ENCODE results near the gene GPR107. TPM values are rescaled to one million over a fixed set of nuclear protein-coding genes. Genes with fewer than 3 reads are reported as not detected.

The GPR107 gene
- total RNA-seq, 1 experiment from 2014 or later, result 33.2 TPM

DNA sequence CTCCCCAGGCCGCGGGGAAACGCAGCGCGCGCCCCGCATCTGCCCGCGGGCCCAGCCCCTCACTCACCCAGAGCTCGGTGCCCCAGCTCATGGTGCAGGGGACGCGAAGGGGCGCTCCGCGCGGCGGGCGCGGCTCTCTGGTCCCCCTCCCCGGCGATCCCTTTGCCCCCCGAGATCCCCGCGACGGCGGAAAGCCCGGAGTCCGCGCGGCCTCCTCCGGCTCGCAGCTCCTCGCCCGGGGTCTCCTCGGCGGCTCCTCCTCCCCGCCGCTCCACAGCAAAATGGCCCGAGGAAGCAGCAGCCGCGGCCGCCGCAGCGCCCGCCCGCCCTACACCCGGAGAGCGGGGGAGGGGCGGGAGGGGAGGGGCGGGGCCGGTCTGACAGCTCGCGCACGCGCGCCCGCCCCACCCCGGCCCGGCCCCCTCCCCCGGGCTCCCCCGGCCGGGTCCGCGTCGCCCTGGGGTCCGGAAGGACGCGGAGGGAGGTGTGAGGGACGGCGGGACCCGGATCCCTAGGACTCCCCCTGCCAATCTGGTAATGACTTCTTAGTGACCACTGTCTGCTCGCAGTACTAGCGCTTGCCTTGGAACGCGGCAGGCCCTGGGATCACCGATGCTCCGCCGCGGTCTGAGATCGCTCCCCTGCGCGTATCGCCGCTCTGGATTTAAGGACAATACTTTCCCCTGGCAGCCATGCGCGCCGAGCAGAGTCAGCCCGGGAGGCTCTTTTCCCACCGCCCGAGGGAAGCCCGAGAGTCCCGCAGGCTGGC, 10.6 kb upstream of the GPR107 start, which contains the start of gene FNBP1 (continued):
- TF ChIP-seq SMAD4 (CRISPR knock-in tag; IDR thresholded peaks at IDR 0.05), result peak; percentile 4; the same call in 1 of the 2 replicates
- TF ChIP-seq, protein P1, sequence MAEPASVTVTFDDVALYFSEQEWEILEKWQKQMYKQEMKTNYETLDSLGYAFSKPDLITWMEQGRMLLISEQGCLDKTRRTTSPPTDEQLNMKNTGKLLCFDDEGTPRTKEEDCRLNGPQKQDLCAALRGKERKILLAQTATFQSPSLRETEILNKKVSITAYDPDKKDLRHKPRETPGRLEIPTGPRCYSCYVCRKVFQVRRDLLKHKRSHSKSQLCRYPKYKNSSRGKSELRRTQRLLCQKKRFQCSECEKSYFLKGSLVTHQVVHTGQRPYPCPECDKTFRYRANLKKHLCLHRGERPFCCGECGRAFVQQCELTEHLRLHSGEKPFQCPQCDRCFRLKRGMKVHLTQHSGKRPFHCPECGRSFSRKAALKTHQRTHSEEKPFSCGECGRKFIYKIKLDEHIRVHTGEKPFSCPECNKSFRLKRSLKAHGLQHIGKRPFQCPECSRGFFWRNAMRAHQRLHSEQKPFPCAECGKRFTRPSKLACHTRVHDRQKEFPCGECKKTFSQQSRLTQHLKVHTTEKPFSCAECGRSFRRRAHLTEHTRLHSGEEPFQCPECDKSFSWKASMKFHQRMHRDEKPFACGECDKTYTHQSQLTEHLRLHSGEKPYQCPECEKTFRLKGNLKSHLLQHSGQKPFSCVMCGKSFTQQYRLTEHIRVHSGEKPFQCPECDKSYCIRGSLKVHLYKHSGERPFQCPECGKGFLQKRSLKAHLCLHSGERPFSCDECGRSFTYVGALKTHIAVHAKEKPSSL (CRISPR knock-in tag; conservative IDR thresholded peaks at IDR 0.05), result no peak
- no peak for TF ChIP-seq SOX15 (CRISPR knock-in tag; IDR thresholded peaks at IDR 0.05)
- no peak for TF ChIP-seq ZNF512 (CRISPR knock-in tag; IDR thresholded peaks at IDR 0.05; ENCODE audit: borderline replicate concordance)
- TF ChIP-seq KAT7 (CRISPR knock-in tag; IDR thresholded peaks at IDR 0.05; ENCODE audit: borderline replicate concordance), result 0 out of 2 replicates have a peak, but pooled peaks have one; percentile 36
- no peak for TF ChIP-seq CTCF (IDR thresholded peaks at IDR 0.05)
- TF ChIP-seq CBFB (CRISPR knock-in tag; IDR thresholded peaks at IDR 0.05; ENCODE audit: low read depth), result no peak
- TF ChIP-seq CDX4 (CRISPR knock-in tag; IDR thresholded peaks at IDR 0.05; ENCODE audit: borderline replicate concordance), result no peak
- TF ChIP-seq NFYB (CRISPR knock-in tag; conservative IDR thresholded peaks at IDR 0.05; ENCODE audit: low read depth), result no peak
- TF ChIP-seq SMAD3 (CRISPR knock-in tag; IDR thresholded peaks at IDR 0.05; ENCODE audit: borderline replicate concordance), result no peak
- no peak for TF ChIP-seq ATF1 (CRISPR knock-in tag; IDR thresholded peaks at IDR 0.05)
- TF ChIP-seq GTF2I (CRISPR knock-in tag; conservative IDR thresholded peaks at IDR 0.05), result no peak
- TF ChIP-seq EMX1 (CRISPR knock-in tag; IDR thresholded peaks at IDR 0.05), result no peak
- TF ChIP-seq PRRX2 (CRISPR knock-in tag; IDR thresholded peaks at IDR 0.05), result no peak
- no peak for TF ChIP-seq GABPB1 (CRISPR knock-in tag; IDR thresholded peaks at IDR 0.05)
- TF ChIP-seq, protein P2, sequence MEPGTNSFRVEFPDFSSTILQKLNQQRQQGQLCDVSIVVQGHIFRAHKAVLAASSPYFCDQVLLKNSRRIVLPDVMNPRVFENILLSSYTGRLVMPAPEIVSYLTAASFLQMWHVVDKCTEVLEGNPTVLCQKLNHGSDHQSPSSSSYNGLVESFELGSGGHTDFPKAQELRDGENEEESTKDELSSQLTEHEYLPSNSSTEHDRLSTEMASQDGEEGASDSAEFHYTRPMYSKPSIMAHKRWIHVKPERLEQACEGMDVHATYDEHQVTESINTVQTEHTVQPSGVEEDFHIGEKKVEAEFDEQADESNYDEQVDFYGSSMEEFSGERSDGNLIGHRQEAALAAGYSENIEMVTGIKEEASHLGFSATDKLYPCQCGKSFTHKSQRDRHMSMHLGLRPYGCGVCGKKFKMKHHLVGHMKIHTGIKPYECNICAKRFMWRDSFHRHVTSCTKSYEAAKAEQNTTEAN (CRISPR knock-in tag; IDR thresholded peaks at IDR 0.05), result no peak
- no peak for TF ChIP-seq JUN (CRISPR knock-in tag; IDR thresholded peaks at IDR 0.05)
- no peak for TF ChIP-seq AR (CRISPR knock-in tag; IDR thresholded peaks at IDR 0.05)
- no peak; the same call in 1 of the 2 replicates for TF ChIP-seq CREM (CRISPR knock-in tag; IDR thresholded peaks at IDR 0.05)
- no peak; the same call in 1 of the 2 replicates for TF ChIP-seq FOXP1 (CRISPR knock-in tag; IDR thresholded peaks at IDR 0.05; ENCODE audit: borderline replicate concordance)
- TF ChIP-seq ESRRA (CRISPR knock-in tag; IDR thresholded peaks at IDR 0.05; ENCODE audit: borderline replicate concordance), result no peak
- no peak for TF ChIP-seq NR3C1 (CRISPR knock-in tag; conservative IDR thresholded peaks at IDR 0.05; ENCODE audit: low read depth)
- TF ChIP-seq OVOL2 (CRISPR knock-in tag; IDR thresholded peaks at IDR 0.05; ENCODE audit: borderline replicate concordance), result no peak
- peak; percentile 44; the same call in 1 of the 2 replicates for TF ChIP-seq ZNF423 (CRISPR knock-in tag; IDR thresholded peaks at IDR 0.05)
- TF ChIP-seq ZNF121 (CRISPR knock-in tag; IDR thresholded peaks at IDR 0.05), result no peak
- TF ChIP-seq, protein P3, sequence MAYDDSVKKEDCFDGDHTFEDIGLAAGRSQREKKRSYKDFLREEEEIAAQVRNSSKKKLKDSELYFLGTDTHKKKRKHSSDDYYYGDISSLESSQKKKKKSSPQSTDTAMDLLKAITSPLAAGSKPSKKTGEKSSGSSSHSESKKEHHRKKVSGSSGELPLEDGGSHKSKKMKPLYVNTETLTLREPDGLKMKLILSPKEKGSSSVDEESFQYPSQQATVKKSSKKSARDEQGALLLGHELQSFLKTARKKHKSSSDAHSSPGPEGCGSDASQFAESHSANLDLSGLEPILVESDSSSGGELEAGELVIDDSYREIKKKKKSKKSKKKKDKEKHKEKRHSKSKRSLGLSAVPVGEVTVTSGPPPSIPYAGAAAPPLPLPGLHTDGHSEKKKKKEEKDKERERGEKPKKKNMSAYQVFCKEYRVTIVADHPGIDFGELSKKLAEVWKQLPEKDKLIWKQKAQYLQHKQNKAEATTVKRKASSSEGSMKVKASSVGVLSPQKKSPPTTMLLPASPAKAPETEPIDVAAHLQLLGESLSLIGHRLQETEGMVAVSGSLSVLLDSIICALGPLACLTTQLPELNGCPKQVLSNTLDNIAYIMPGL (CRISPR knock-in tag; IDR thresholded peaks at IDR 0.05), result peak; percentile 31; the same call in 1 of the 2 replicates

Data from WTC11 (cell line).